ENCODE results near the gene EGR4. TPM values are rescaled to one million over a fixed set of nuclear protein-coding genes. Genes with fewer than 3 reads are reported as not detected.

Gene EGR4
- polyA plus RNA-seq, 3 donors = 0.12 to 0.15 TPM; not detected in 1

GRCh38 chr2:73252238-73253027, 40.9 kb downstream of the EGR4 start:
- Histone ChIP-seq H3K79me2 (ENCODE audit: insufficient read depth, low read length) (no peaks in the 10 kb centered on the region), H3K4me1 (ENCODE audit: control insufficient read depth in 1 of 2, insufficient read depth in 2 of 2, low read length in 2 of 2) (peaks cover 0 to 8% of the 10 kb centered on the region in 2 donors), H3K9ac (ENCODE audit: insufficient read depth, low read length, poor library complexity, severe bottlenecking) (no peak overlapping the region), H3K4me2 (replicated peaks; ENCODE audit: extremely low read depth, low read length, poor library complexity, severe bottlenecking) (no peak overlapping the region), H3K27me3 (ENCODE audit: control insufficient read depth in 2 of 2, insufficient read depth in 2 of 2, low read length in 2 of 2) (no peaks in the 10 kb centered on the region), H3K9me3 (replicated peaks in 1 of 2; ENCODE audit: control insufficient read depth in 1 of 2, insufficient read depth in 1 of 2, low read length in 2 of 2) (no peaks in the 10 kb centered on the region), H2AFZ (ENCODE audit: insufficient read depth, low read depth, low read length, poor library complexity, severe bottlenecking) (no peak overlapping the region), H3K36me3 (replicated peaks in 1 of 2; ENCODE audit: control insufficient read depth in 1 of 2, insufficient read depth in 2 of 2, low read length in 2 of 2) (peaks cover 63 to 89% of the 10 kb centered on the region in 2 donors), H3K27ac (ENCODE audit: low read depth in 1 of 2, low read length in 2 of 2) (peak overlapping the region in 1 of 2 donors; percentile 52), H4K20me1 (ENCODE audit: insufficient read depth, low read length) (peaks cover 7% of the 10 kb centered on the region), H3K4me3 (replicated peaks in 1 of 3; ENCODE audit: low read depth in 2 of 3, low read length in 3 of 3) (no peak overlapping the region)
- Mint-ChIP-seq H3K4me1 (peaks cover 4% of the 10 kb centered on the region), H3K4me3 (no peak overlapping the region), H3K9me3 (no peaks in the 10 kb centered on the region), H3K27me3 (ENCODE audit: low read depth in 3 of 3) (peaks cover 0 to 1% (median 0%) of the 10 kb centered on the region in 3 donors), H3K27ac (peak overlapping the region in 3 of 7 donors; percentile 33 to 69 (median 61)), H3K36me3 (peaks cover 63 to 71% of the 10 kb centered on the region in 2 donors)
- DNase-seq = no peak
- no peak for TF ChIP-seq CTCF (IDR thresholded peaks at IDR 0.05)
- intact Hi-C loops (cut with micrococcal nuclease) = no loop called here
- WGBS (ENCODE audit: insufficient coverage) = 88% methylated on average over 8 of the region's 17 CpGs

- intact Hi-C loops (cut with micrococcal nuclease) = no loop called here
- no peak for DNase-seq
- H3K9me3 Mint-ChIP-seq = no peaks in the 10 kb centered on the region
- H3K27me3 Mint-ChIP-seq (ENCODE audit: low read depth in 3 of 3) = no peaks in the 10 kb centered on the region
- no peak for TF ChIP-seq CTCF (IDR thresholded peaks at IDR 0.05)
- H3K4me3 Mint-ChIP-seq = no peak overlapping the region
- Histone ChIP-seq H3K4me3 (replicated peaks in 1 of 3; ENCODE audit: low read depth in 2 of 3, low read length in 3 of 3) (no peak overlapping the region), H3K79me2 (ENCODE audit: insufficient read depth, low read length) (no peaks in the 10 kb centered on the region), H3K36me3 (replicated peaks in 1 of 2; ENCODE audit: control insufficient read depth in 1 of 2, insufficient read depth in 2 of 2, low read length in 2 of 2) (peaks cover 76 to 100% of the 10 kb centered on the region in 2 donors), H3K27ac (ENCODE audit: low read depth in 1 of 2, low read length in 2 of 2) (no peak overlapping the region), H2AFZ (ENCODE audit: insufficient read depth, low read depth, low read length, poor library complexity, severe bottlenecking) (no peak overlapping the region), H3K9ac (ENCODE audit: insufficient read depth, low read length, poor library complexity, severe bottlenecking) (no peak overlapping the region), H3K4me1 (ENCODE audit: control insufficient read depth in 1 of 2, insufficient read depth in 2 of 2, low read length in 2 of 2) (peaks cover 0 to 8% of the 10 kb centered on the region in 2 donors), H4K20me1 (ENCODE audit: insufficient read depth, low read length) (peaks cover 17% of the 10 kb centered on the region), H3K9me3 (replicated peaks in 1 of 2; ENCODE audit: control insufficient read depth in 1 of 2, insufficient read depth in 1 of 2, low read length in 2 of 2) (no peaks in the 10 kb centered on the region), H3K4me2 (replicated peaks; ENCODE audit: extremely low read depth, low read length, poor library complexity, severe bottlenecking) (no peak overlapping the region), H3K27me3 (ENCODE audit: control insufficient read depth in 2 of 2, insufficient read depth in 2 of 2, low read length in 2 of 2) (no peaks in the 10 kb centered on the region)
- peaks cover 76 to 84% of the 10 kb centered on the region in 2 donors for H3K36me3 Mint-ChIP-seq
- peak overlapping the region in 6 of 7 donors; percentile 8 to 84 (median 42) for H3K27ac Mint-ChIP-seq
- H3K4me1 Mint-ChIP-seq = peaks cover 4% of the 10 kb centered on the region
- 99% methylated on average over 14 of the region's 17 CpGs for WGBS (ENCODE audit: insufficient coverage)
Measured at GRCh38 chr2:73250872-73251846, 42.2 kb downstream of the EGR4 start.
